Stimulated activated CD4-positive, alpha-beta T cell treated with anti-CD3 and anti-CD28 coated beads, Interleukin-1b, Interleukin-23, amount 100 ng/mL, for 48 hours (primary cell): ENCODE data around the gene PPFIBP2.

Experiments used
- DNase-seq: peaks from one replicate; pipeline ENCODE4 v3.0.0-alpha.2; 2020

The PPFIBP2 gene

GRCh38 chr11:7672276-7672959 lies 158.6 kb downstream of the PPFIBP2 start:
- no peak for DNase-seq

GRCh38 chr11:7672960-7673723 lies 159.3 kb downstream of the PPFIBP2 start, which contains the start of gene CYB5R2:
TSS of gene CYB5R2 (minus strand) at chr11:7673500. CDS start at chr11:7672825, 675 bp downstream.
- DNase-seq: no peak

- peak; percentile 25 for DNase-seq
Measured at GRCh38 chr11:7673724-7674434, 160.1 kb downstream of the PPFIBP2 start.

- no peak for DNase-seq
Measured at GRCh38 chr11:7675631-7676030, 161.8 kb downstream of the PPFIBP2 start.

GRCh38 chr11:7677071-7677470 lies 163.3 kb downstream of the PPFIBP2 start:
- DNase-seq: no peak

GRCh38 chr11:7677796-7678201 lies 164.0 kb downstream of the PPFIBP2 start:
- no peak for DNase-seq

GRCh38 chr11:7683571-7683970 lies 169.8 kb downstream of the PPFIBP2 start:
- DNase-seq: no peak

GRCh38 chr11:7686761-7687160 lies 173.0 kb downstream of the PPFIBP2 start:
- DNase-seq: no peak

GRCh38 chr11:7687386-7687785 lies 173.6 kb downstream of the PPFIBP2 start:
- no peak for DNase-seq

- DNase-seq: no peak
Measured at GRCh38 chr11:7688238-7688826, 174.5 kb downstream of the PPFIBP2 start.

GRCh38 chr11:7689239-7689638 lies 175.4 kb downstream of the PPFIBP2 start:
- DNase-seq: no peak

- DNase-seq: no peak
Measured at GRCh38 chr11:7690648-7691047, 176.8 kb downstream of the PPFIBP2 start.

- no peak for DNase-seq
Measured at GRCh38 chr11:7691759-7692350, 178.1 kb downstream of the PPFIBP2 start.

- DNase-seq: no peak
Measured at GRCh38 chr11:7692426-7692825, 178.6 kb downstream of the PPFIBP2 start.

- no peak for DNase-seq
Measured at GRCh38 chr11:7694235-7694634, 180.4 kb downstream of the PPFIBP2 start.

GRCh38 chr11:7696424-7696823 lies 182.6 kb downstream of the PPFIBP2 start:
- DNase-seq: peak; percentile 31
